Caco-2 (cell line): ENCODE results near the gene MAP4K1. TPM values are rescaled to one million over a fixed set of nuclear protein-coding genes. Genes with fewer than 3 reads are reported as not detected.

Experiments
- BruUV-seq: library from RNA; stranded (reverse); fragments of 400-500 nt; replicated peaks from 2 replicates; lab custom pipeline; 2021; lab: Mats Ljungman, UMichigan
- CTCF ChIA-PET: fragments of 300-600 bp; sonication (Branson Sonifier 250); formaldehyde crosslinking; loops from one replicate; lab custom pipeline; 2022; ENCODE audit warnings: antibody characterized with exemption; lab: Charles Lee
- POLR2A ChIA-PET: fragments of 300-600 bp; sonication (Branson Sonifier 250); formaldehyde crosslinking; loops from one replicate; lab custom pipeline; 2022; ENCODE audit warnings: antibody characterized with exemption; lab: Charles Lee
- DNase-seq, 2 experiments: peaks; one replicate each; pipeline versions ENCODE4 v3.0.0 to v3.0.0-alpha.2; 2020 to 2022
- H3K27me3 ChIP-seq: replicated peaks from 2 replicates; pipeline ENCODE4 v1.6.0; 2011; ENCODE audit warnings: low read length; ENCODE audit not compliant: control insufficient read depth, insufficient read depth
- H3K36me3 ChIP-seq: 2 replicates; pipeline ENCODE4 v1.5.1; 2011; ENCODE audit warnings: low read length; ENCODE audit not compliant: control insufficient read depth, insufficient read depth
- H3K4me1 ChIP-seq: fragments of 250-450 bp; sonication (Bioruptor Pico); 2 replicates; pipeline ENCODE4 v1.5.1; 2020; ENCODE audit warnings: mild to moderate bottlenecking
- H3K4me3 ChIP-seq: 2 replicates; pipeline ENCODE4 v1.5.1; 2011; ENCODE audit warnings: low read depth, mild to moderate bottlenecking, control low read depth, low read length
- H3K9me3 ChIP-seq: fragments of 250-450 bp; sonication (Bioruptor Pico); 2 replicates; pipeline ENCODE4 v1.5.1; 2020; ENCODE audit warnings: mild to moderate bottlenecking, moderate library complexity
- H3K27ac Mint-ChIP-seq: one replicate; pipeline ENCODE4 v1.8.0; 2022; ENCODE audit warnings: mixed read lengths; ENCODE audit not compliant: unreplicated experiment
- H3K27me3 Mint-ChIP-seq: one replicate; pipeline ENCODE4 v1.8.0; 2022; ENCODE audit warnings: mixed read lengths; ENCODE audit not compliant: insufficient read depth, unreplicated experiment
- H3K36me3 Mint-ChIP-seq: one replicate; pipeline ENCODE4 v1.8.0; 2022; ENCODE audit warnings: mild to moderate bottlenecking, mixed read lengths; ENCODE audit not compliant: insufficient read depth, unreplicated experiment
- H3K4me1 Mint-ChIP-seq: one replicate; pipeline ENCODE4 v1.8.0; 2022; ENCODE audit warnings: low read depth, mixed read lengths; ENCODE audit not compliant: unreplicated experiment
- H3K4me3 Mint-ChIP-seq: one replicate; pipeline ENCODE4 v1.8.0; 2022; ENCODE audit warnings: mild to moderate bottlenecking, moderate library complexity, mixed read lengths; ENCODE audit not compliant: unreplicated experiment
- H3K9me3 Mint-ChIP-seq: one replicate; pipeline ENCODE4 v1.8.0; 2022; ENCODE audit warnings: mixed read lengths; ENCODE audit not compliant: unreplicated experiment
- CTCF ChIP-seq, 2 experiments: fragments of 200-600 bp in 1 of 2; IDR thresholded peaks; 1 replicate in 1 of 2; 2 replicates in 1 of 2; pipeline versions ENCODE4 v1.5.1 to v1.8.0; 2011 to 2022; ENCODE audit warnings: antibody characterized with exemption in 1 of 2, control low read depth in 1 of 2, inconsistent platforms in 1 of 2, low read depth in 1 of 2, low read length in 1 of 2, mild to moderate bottlenecking in 1 of 2, moderate library complexity in 1 of 2; ENCODE audit not compliant: insufficient read depth in 1 of 2, severe bottlenecking in 1 of 2, unreplicated experiment in 1 of 2
- intact Hi-C: fragments of 100-400 bp; cut with micrococcal nuclease; formaldehyde crosslinking; loops from one replicate; pipeline ENCODE4 v1.10.0; 2022; ENCODE audit not compliant: unreplicated experiment
- total RNA-seq: library from RNA; stranded (reverse); gene quantifications from 2 replicates; pipeline ENCODE4 v1.2.3, GENCODE V29; 2022

The MAP4K1 gene
- total RNA-seq, 1 experiment from 2014 or later = 1.7 TPM

DNA sequence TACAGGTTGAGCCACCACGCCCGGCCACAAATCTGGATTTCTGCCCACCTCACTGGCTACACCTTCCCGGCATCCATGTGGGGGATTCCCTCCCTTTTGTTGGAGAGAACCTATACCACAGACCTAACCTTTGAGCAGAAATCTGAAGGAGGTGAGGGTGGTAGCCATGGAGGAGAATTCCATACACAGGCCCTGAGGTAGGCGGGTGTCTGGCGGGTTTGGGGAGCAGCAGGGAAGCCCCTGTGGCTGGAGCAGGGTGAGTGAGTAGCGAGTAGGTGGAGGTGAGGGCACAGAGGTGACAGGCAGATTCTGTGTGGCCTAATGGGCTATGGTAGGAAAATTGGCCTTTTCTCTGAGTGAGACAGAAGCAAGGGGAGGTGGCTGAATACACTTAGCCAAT lies 11.8 kb upstream of the MAP4K1 start:
- H3K27me3 ChIP-seq = no peaks in the 10 kb centered on the region
- ChIA-PET CTCF (no interaction called here), POLR2A (no interaction called here)
- no peak for TF ChIP-seq CTCF (IDR thresholded peaks at IDR 0.05; ENCODE audit: insufficient read depth in 1 of 2, low read depth in 1 of 2, low read length in 1 of 2, severe bottlenecking in 1 of 2, unreplicated experiment in 1 of 2)
- Mint-ChIP-seq H3K4me1 (peaks cover 9% of the 10 kb centered on the region), H3K27me3 (no peaks in the 10 kb centered on the region), H3K36me3 (peaks cover 89% of the 10 kb centered on the region), H3K9me3 (peaks cover 10% of the 10 kb centered on the region), H3K4me3 (no peak overlapping the region), H3K27ac (no peak overlapping the region)
- H3K4me3 ChIP-seq = no peak overlapping the region
- no TSS peak for BruUV-seq
- H3K4me1 ChIP-seq = peaks cover 17% of the 10 kb centered on the region
- DNase-seq = no peak
- H3K36me3 ChIP-seq = peaks cover 3% of the 10 kb centered on the region
- H3K9me3 ChIP-seq = no peaks in the 10 kb centered on the region
- intact Hi-C loops = no loop called here

DNA sequence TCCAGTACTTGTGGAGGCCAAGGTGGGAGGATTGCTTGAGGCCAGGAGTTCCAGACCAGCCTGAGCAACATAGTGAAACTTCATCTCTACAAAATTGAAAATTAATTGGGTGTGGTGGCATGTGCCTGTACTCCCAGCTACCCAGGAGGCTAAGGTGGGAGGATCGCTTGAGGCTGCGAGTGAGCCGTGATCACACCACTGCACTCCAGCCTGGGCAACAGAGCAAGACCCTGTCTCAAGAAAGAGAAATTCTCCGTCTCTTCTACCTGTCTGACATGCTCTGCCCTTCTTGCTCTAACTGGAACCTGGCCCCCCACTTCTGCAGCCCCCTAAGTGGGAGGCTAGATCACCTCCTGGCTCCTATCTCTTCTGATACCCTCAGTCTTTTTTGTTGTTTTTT lies 8.6 kb upstream of the MAP4K1 start:
- POLR2A ChIA-PET = no interaction called here
- Mint-ChIP-seq H3K4me3 (no peak overlapping the region), H3K9me3 (no peaks in the 10 kb centered on the region), H3K27ac (no peak overlapping the region), H3K36me3 (peaks cover 95% of the 10 kb centered on the region), H3K4me1 (peaks cover 7% of the 10 kb centered on the region), H3K27me3 (no peaks in the 10 kb centered on the region)
- intact Hi-C loops = no loop called here
- no TSS peak for BruUV-seq
- Histone ChIP-seq H3K27me3 (no peaks in the 10 kb centered on the region), H3K4me3 (no peak overlapping the region), H3K36me3 (peaks cover 4% of the 10 kb centered on the region), H3K9me3 (no peaks in the 10 kb centered on the region), H3K4me1 (peaks cover 7% of the 10 kb centered on the region)
- CTCF ChIA-PET = no interaction called here
- no peak for DNase-seq
- TF ChIP-seq CTCF (IDR thresholded peaks at IDR 0.05; ENCODE audit: insufficient read depth in 1 of 2, low read depth in 1 of 2, low read length in 1 of 2, severe bottlenecking in 1 of 2, unreplicated experiment in 1 of 2) = no peak

DNA sequence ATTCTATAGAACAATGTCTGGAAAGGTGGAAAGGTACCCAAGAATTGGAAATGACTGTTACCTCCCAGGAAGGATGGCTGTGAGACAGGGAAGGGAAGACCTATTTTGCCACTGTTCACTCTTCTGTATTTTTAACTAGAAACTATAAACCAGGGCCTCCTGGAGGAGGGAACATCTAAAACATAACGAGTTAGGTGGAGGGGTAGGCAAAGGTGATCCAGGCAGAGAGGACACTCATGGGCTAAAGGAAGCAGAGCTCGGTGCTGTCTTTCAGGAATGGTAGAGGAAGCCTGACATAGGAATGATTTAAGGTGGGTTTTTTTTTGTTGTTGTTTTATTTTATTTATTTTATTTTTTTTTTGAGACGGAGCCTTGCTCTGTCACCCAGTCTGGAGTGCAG lies 7.1 kb upstream of the MAP4K1 start:
- peaks cover 3% of the 10 kb centered on the region for H3K4me1 Mint-ChIP-seq
- TF ChIP-seq CTCF (IDR thresholded peaks at IDR 0.05; ENCODE audit: insufficient read depth in 1 of 2, low read depth in 1 of 2, low read length in 1 of 2, severe bottlenecking in 1 of 2, unreplicated experiment in 1 of 2) = no peak
- no peaks in the 10 kb centered on the region for H3K4me1 ChIP-seq
- ChIA-PET POLR2A (no interaction called here), CTCF (no interaction called here)
- H3K27me3 ChIP-seq = no peaks in the 10 kb centered on the region
- no peaks in the 10 kb centered on the region for H3K9me3 Mint-ChIP-seq
- intact Hi-C loops = no loop called here
- DNase-seq = no peak
- no peaks in the 10 kb centered on the region for H3K27me3 Mint-ChIP-seq
- no TSS peak for BruUV-seq
- no peaks in the 10 kb centered on the region for H3K9me3 ChIP-seq
- peaks cover 5% of the 10 kb centered on the region for H3K36me3 ChIP-seq
- H3K27ac Mint-ChIP-seq = no peak overlapping the region
- H3K4me3 Mint-ChIP-seq = no peak overlapping the region
- peaks cover 97% of the 10 kb centered on the region for H3K36me3 Mint-ChIP-seq
- no peak overlapping the region for H3K4me3 ChIP-seq
